Activated naive CD4-positive, alpha-beta T cell treated with anti-CD3 and anti-CD28 coated beads, Interleukin-2, amount 50 U/mL, for 24 hours (primary cell): ENCODE results near the gene BOLL.
A peak's percentile ranks its signal among the peaks of the same experiment; 100 is the strongest.
"Not testable (repeated sequence)": the region's sequence is repeated elsewhere in the genome, so short reads cannot be mapped to it uniquely, and the experiment has no call there.

ENCODE experiments used
- H3K27ac Mint-ChIP-seq: one replicate; pipeline ENCODE4 v1.8.0; 2021; ENCODE audit warnings: mild to moderate bottlenecking, mixed read lengths
- H3K27me3 Mint-ChIP-seq: one replicate; pipeline ENCODE4 v1.8.0; 2021; ENCODE audit warnings: mixed read lengths
- H3K36me3 Mint-ChIP-seq: one replicate; pipeline ENCODE4 v1.8.0; 2021; ENCODE audit warnings: mixed read lengths
- H3K4me1 Mint-ChIP-seq: one replicate; pipeline ENCODE4 v1.8.0; 2021; ENCODE audit warnings: mixed read lengths
- H3K4me3 Mint-ChIP-seq: one replicate; pipeline ENCODE4 v1.8.0; 2021; ENCODE audit warnings: mild to moderate bottlenecking, mixed read lengths
- H3K9me3 Mint-ChIP-seq: one replicate; pipeline ENCODE4 v1.8.0; 2021; ENCODE audit warnings: mixed read lengths

Gene BOLL

GRCh38 chr2:197704434-197705120 is 80.5 kb downstream of the BOLL start:
- peak overlapping the region; percentile 93 for H3K27ac Mint-ChIP-seq
- H3K4me1 Mint-ChIP-seq, result peaks cover 25% of the 10 kb centered on the region
- H3K27me3 Mint-ChIP-seq, result no peaks in the 10 kb centered on the region
- H3K4me3 Mint-ChIP-seq, result peak overlapping the region; percentile 86
- no peaks in the 10 kb centered on the region for H3K9me3 Mint-ChIP-seq
- H3K36me3 Mint-ChIP-seq, result peaks cover 15% of the 10 kb centered on the region

- H3K9me3 Mint-ChIP-seq, result no peaks in the 10 kb centered on the region
These were observed 84.2 kb downstream of the BOLL start for GRCh38 chr2:197700960-197701359.

GRCh38 chr2:197699724-197700123 is 85.4 kb downstream of the BOLL start:
- not testable (repeated sequence) for H3K36me3 Mint-ChIP-seq, H3K4me3 Mint-ChIP-seq, H3K27me3 Mint-ChIP-seq, H3K27ac Mint-ChIP-seq, H3K4me1 Mint-ChIP-seq, H3K9me3 Mint-ChIP-seq

More at GRCh38 chr2:197700960-197701359, 84.2 kb downstream of the BOLL start:
- Mint-ChIP-seq H3K36me3 (peaks cover 1% of the 10 kb centered on the region), H3K27ac (no peak overlapping the region), H3K27me3 (peaks cover 3% of the 10 kb centered on the region), H3K4me1 (peaks cover 5% of the 10 kb centered on the region), H3K4me3 (no peak overlapping the region)

GRCh38 chr2:197696571-197696970 is 88.5 kb downstream of the BOLL start:
- H3K27me3 Mint-ChIP-seq, H3K27ac Mint-ChIP-seq, H3K4me1 Mint-ChIP-seq, H3K9me3 Mint-ChIP-seq, H3K4me3 Mint-ChIP-seq, H3K36me3 Mint-ChIP-seq: not testable (repeated sequence)

- H3K27ac Mint-ChIP-seq, H3K9me3 Mint-ChIP-seq, H3K36me3 Mint-ChIP-seq, H3K4me1 Mint-ChIP-seq, H3K4me3 Mint-ChIP-seq, H3K27me3 Mint-ChIP-seq: not testable (repeated sequence)
These were observed 89.1 kb downstream of the BOLL start for GRCh38 chr2:197695971-197696370.

- not testable (repeated sequence) for H3K36me3 Mint-ChIP-seq, H3K27me3 Mint-ChIP-seq, H3K4me1 Mint-ChIP-seq, H3K4me3 Mint-ChIP-seq, H3K9me3 Mint-ChIP-seq, H3K27ac Mint-ChIP-seq
These were observed 89.9 kb downstream of the BOLL start for GRCh38 chr2:197695206-197695605.

- Mint-ChIP-seq H3K27ac (no peak overlapping the region), H3K4me3 (no peak overlapping the region), H3K9me3 (no peaks in the 10 kb centered on the region), H3K36me3 (no peaks in the 10 kb centered on the region), H3K4me1 (no peaks in the 10 kb centered on the region), H3K27me3 (peaks cover 11% of the 10 kb centered on the region)
These were observed 107.6 kb downstream of the BOLL start for GRCh38 chr2:197677483-197677882.

GRCh38 chr2:197677056-197677455 is 108.1 kb downstream of the BOLL start:
- Mint-ChIP-seq H3K27ac (no peak overlapping the region), H3K4me1 (no peaks in the 10 kb centered on the region), H3K4me3 (no peak overlapping the region), H3K9me3 (no peaks in the 10 kb centered on the region), H3K36me3 (no peaks in the 10 kb centered on the region), H3K27me3 (peaks cover 11% of the 10 kb centered on the region)
